ENCODE data around the gene HIPK3. TPM values are rescaled to one million over a fixed set of nuclear protein-coding genes. Genes with fewer than 3 reads are reported as not detected.

Gene HIPK3
- total RNA-seq, 1 experiment from 2014 or later: 58.6 TPM

Other genes with a start within 250 kb of the HIPK3 start
- gene DEPDC7, start 241.5 kb upstream of the HIPK3 start, total RNA-seq (2014; rRNA removed; shearing (Covaris generic)): 15.0 and 22.5 TPM in 2 replicates
- gene TCP11L1, start 217.8 kb upstream of the HIPK3 start, total RNA-seq (2014; rRNA removed; shearing (Covaris generic)): 24.5 and 26.4 TPM in 2 replicates
- gene CSTF3, start 95.9 kb upstream of the HIPK3 start, total RNA-seq (2014; rRNA removed; shearing (Covaris generic)): 9.5 and 26.5 TPM in 2 replicates
- 0.34 TPM in 1 of 2 replicates, not detected in the other for gene KIAA1549L, start 118.7 kb downstream of the HIPK3 start, total RNA-seq (2014; rRNA removed; shearing (Covaris generic))